Endometrial microvascular endothelial cells (primary cell): ENCODE measurements around the gene MOB1A. TPM values are rescaled to one million over a fixed set of nuclear protein-coding genes. Genes with fewer than 3 reads are reported as not detected.
"Not testable (repeated sequence)": the region's sequence is repeated elsewhere in the genome, so short reads cannot be mapped to it uniquely, and the experiment has no call there.

Experiments
- in situ Hi-C: cut with HindIII; loops from 2 replicates; pipeline ENCODE4 v1.10.0; 2017; ENCODE audit warnings: low sequenced_read_pairs, low pct_unique_long_range_greater_than_20kb; ENCODE audit errors: inconsistent ontology term
- total RNA-seq: library from RNA; depleted of rRNA; stranded (reverse); fragments of >200 nt; gene quantifications from one replicate; pipeline ENCODE4 v1.2.3, GENCODE V29; 2015; ENCODE audit errors: inconsistent ontology term

Gene MOB1A
- total RNA-seq, 1 donor from 2014 or later, result 117 TPM

GRCh38 chr2:74201196-74201595 is 22.5 kb upstream of the MOB1A start:
- in situ Hi-C loops, result no loop called here

- in situ Hi-C loops, result no loop called here
Measured at GRCh38 chr2:74199871-74200305, 21.2 kb upstream of the MOB1A start.

GRCh38 chr2:74199275-74199701 is 20.6 kb upstream of the MOB1A start:
- in situ Hi-C loops, result no loop called here

GRCh38 chr2:74198461-74199274 is 20.0 kb upstream of the MOB1A start, which contains the start of gene MTHFD2:
Gene MTHFD2 (plus strand): TSS chr2:74198615. CDS start chr2:74198642, 27 bp downstream.
- in situ Hi-C loops, result no loop called here

- in situ Hi-C loops, result no loop called here
Measured at GRCh38 chr2:74198023-74198460, 19.4 kb upstream of the MOB1A start.

GRCh38 chr2:74197049-74197448 is 18.4 kb upstream of the MOB1A start:
- in situ Hi-C loops, result no loop called here

- in situ Hi-C loops, result no loop called here
Measured at GRCh38 chr2:74194799-74195198, 16.1 kb upstream of the MOB1A start.

GRCh38 chr2:74191596-74192380 is 13.1 kb upstream of the MOB1A start:
- in situ Hi-C loops, result no loop called here

GRCh38 chr2:74188696-74189095 is 10.0 kb upstream of the MOB1A start:
- in situ Hi-C loops, result no loop called here

- in situ Hi-C loops, result no loop called here
Measured at GRCh38 chr2:74188018-74188601, 9.4 kb upstream of the MOB1A start.

GRCh38 chr2:74186706-74187105 is 8.0 kb upstream of the MOB1A start:
- in situ Hi-C loops, result not testable (repeated sequence)

- in situ Hi-C loops, result no loop called here
Measured at GRCh38 chr2:74186038-74186437, 7.4 kb upstream of the MOB1A start.

- in situ Hi-C loops, result no loop called here
Measured at GRCh38 chr2:74183878-74184277, 5.2 kb upstream of the MOB1A start.

GRCh38 chr2:74181739-74182138 is 3.1 kb upstream of the MOB1A start:
- in situ Hi-C loops, result no loop called here

GRCh38 chr2:74179063-74179865 is 585 bp upstream of the MOB1A start:
- in situ Hi-C loops, result no loop called here

- in situ Hi-C loops, result no loop called here
Measured at GRCh38 chr2:74177696-74178095, 983 bp downstream of the MOB1A start.

GRCh38 chr2:74174909-74175308 is 3.8 kb downstream of the MOB1A start:
- in situ Hi-C loops, result no loop called here

GRCh38 chr2:74168739-74169138 is 9.9 kb downstream of the MOB1A start:
- in situ Hi-C loops, result no loop called here

- in situ Hi-C loops, result no loop called here
Measured at GRCh38 chr2:74164761-74165160, 13.9 kb downstream of the MOB1A start.
